Tibial nerve (tissue), 4 donors: ENCODE measurements around the gene BEND5. TPM values are rescaled to one million over a fixed set of nuclear protein-coding genes. Genes with fewer than 3 reads are reported as not detected.

Experiments used
- DNase-seq, 2 donors: peaks; one replicate each; pipeline ENCODE4 v3.0.0-alpha.2; 2019; ENCODE audit warnings: low spot score in 2 of 2
- H3K27ac ChIP-seq, 4 donors: fragments of 200-600 bp; sonication (generic) in 3 of 4; one replicate each; pipeline ENCODE4 v1.5.1; 2017 to 2019; ENCODE audit warnings: mild to moderate bottlenecking in 1 of 4
- H3K27me3 ChIP-seq, 2 donors: fragments of 200-600 bp; sonication (generic) in 1 of 2; one replicate each; pipeline versions ENCODE4 v1.5.1 to v1.6.0; 2017 to 2019
- H3K36me3 ChIP-seq, 3 donors: fragments of 200-600 bp; sonication (generic); one replicate each; pipeline ENCODE4 v1.5.1; 2018 to 2019
- H3K4me1 ChIP-seq, 4 donors: fragments of 200-600 bp; sonication (generic) in 3 of 4; one replicate each; pipeline ENCODE4 v1.5.1; 2017 to 2019
- H3K4me3 ChIP-seq, 4 donors: fragments of 200-600 bp; sonication (generic) in 3 of 4; one replicate each; pipeline ENCODE4 v1.5.1; 2017 to 2019; ENCODE audit warnings: mild to moderate bottlenecking in 1 of 4, moderate library complexity in 1 of 4
- H3K9me3 ChIP-seq, 4 donors: fragments of 200-600 bp; sonication (generic) in 3 of 4; one replicate each; pipeline ENCODE4 v1.5.1; 2017 to 2019
- EP300 ChIP-seq, 2 donors: sonication (generic); formaldehyde crosslinking; IDR thresholded peaks; one replicate each; pipeline ENCODE4 v1.6.1; 2017; ENCODE audit warnings: antibody characterized with exemption in 2 of 2, mild to moderate bottlenecking in 1 of 2
- POLR2A ChIP-seq, 2 donors: fragments of 450-650 bp; IDR thresholded peaks; one replicate each; pipeline ENCODE4 v1.6.1; 2017; ENCODE audit warnings: antibody characterized with exemption in 2 of 2, mild to moderate bottlenecking in 2 of 2, moderate library complexity in 2 of 2
- WGBS, 2 donors: methylation state at CpG; one replicate each; pipeline ENCODE4 v1.1.5; 2018; 5-methylcytosine and 5-hydroxymethylcytosine counted together
- total RNA-seq, 4 donors: library from RNA; depleted of rRNA; stranded (reverse); fragments of >200 nt; gene quantifications; one replicate each; pipeline ENCODE4 v1.1.0, GENCODE V29; 2016
- TF ChIP-seq, protein P1 (sequence below), 5 experiments: fragments of 200-600 bp in 3 of 5; fragments of 450-650 bp in 2 of 5; sonication (generic) in 3 of 5; IDR thresholded peaks; one replicate each; pipeline ENCODE4 v1.5.1; 2016 to 2019; ENCODE audit warnings: antibody characterized with exemption in 5 of 5, mild to moderate bottlenecking in 3 of 5, moderate library complexity in 2 of 5

Gene BEND5
- total RNA-seq, 4 donors from 2014 or later, result 1.5 to 4.7 (median 2.8) TPM

DNA sequence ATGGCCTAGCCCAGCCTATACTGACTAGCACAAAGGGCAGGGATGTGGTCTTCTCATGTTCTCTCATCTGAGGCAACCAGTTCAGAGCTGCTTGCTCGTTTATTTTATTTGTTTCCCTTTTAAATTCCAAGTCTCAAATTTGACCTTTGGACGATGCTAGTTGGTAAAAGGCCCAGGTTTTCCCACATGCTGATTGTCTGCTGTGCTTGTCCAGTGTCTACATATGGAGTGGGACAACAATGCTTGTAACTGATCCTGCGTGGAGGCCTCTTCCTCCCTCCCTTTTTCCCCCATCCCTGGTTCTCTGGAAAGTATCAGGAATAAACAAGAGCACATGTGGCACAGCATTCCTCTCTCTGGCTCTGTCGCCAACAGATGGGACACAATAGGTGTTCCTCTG lies 34.0 kb upstream of the BEND5 start:
- no peaks in the 10 kb centered on the region for H3K4me1 ChIP-seq
- 32 to 45% methylated on average over 4 of the region's 4 CpGs for WGBS, 2 donors

DNA sequence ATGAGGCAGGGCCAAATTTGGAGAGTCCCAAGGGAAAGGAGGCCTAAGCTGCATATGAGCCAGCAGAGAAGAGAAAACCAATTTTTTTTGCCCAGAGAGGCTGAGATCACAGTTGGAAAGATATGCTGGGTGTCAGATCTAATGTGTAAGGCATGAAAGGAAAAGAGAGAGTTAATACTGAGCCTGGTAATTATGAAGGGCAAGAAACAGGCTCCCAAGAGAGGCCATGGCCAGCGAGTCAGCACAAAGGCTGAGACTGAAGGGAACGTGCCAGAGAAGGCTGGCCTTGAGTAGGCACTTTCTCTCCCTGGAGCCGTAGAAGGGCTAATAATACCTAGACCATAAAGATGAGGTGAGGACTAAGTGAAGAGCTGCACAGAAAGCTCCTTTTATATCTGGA lies 31.8 kb upstream of the BEND5 start:
- Histone ChIP-seq H3K27ac (no peak overlapping the region), H3K36me3 (no peaks in the 10 kb centered on the region), H3K27me3 (no peaks in the 10 kb centered on the region), H3K4me1 (no peaks in the 10 kb centered on the region), H3K4me3 (no peak overlapping the region), H3K9me3 (no peaks in the 10 kb centered on the region)
- DNase-seq, result no peak
- TF ChIP-seq POLR2A (IDR thresholded peaks at IDR 0.05) (no peak), EP300 (IDR thresholded peaks at IDR 0.05) (no peak)
- TF ChIP-seq, protein P1, sequence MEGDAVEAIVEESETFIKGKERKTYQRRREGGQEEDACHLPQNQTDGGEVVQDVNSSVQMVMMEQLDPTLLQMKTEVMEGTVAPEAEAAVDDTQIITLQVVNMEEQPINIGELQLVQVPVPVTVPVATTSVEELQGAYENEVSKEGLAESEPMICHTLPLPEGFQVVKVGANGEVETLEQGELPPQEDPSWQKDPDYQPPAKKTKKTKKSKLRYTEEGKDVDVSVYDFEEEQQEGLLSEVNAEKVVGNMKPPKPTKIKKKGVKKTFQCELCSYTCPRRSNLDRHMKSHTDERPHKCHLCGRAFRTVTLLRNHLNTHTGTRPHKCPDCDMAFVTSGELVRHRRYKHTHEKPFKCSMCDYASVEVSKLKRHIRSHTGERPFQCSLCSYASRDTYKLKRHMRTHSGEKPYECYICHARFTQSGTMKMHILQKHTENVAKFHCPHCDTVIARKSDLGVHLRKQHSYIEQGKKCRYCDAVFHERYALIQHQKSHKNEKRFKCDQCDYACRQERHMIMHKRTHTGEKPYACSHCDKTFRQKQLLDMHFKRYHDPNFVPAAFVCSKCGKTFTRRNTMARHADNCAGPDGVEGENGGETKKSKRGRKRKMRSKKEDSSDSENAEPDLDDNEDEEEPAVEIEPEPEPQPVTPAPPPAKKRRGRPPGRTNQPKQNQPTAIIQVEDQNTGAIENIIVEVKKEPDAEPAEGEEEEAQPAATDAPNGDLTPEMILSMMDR (IDR thresholded peaks at IDR 0.05), result no peak
- 48 to 49% methylated on average over 3 of the region's 3 CpGs for WGBS, 2 donors

More for the DNA sequence above, 34.0 kb upstream of the BEND5 start:
- TF ChIP-seq, protein P1 (IDR thresholded peaks at IDR 0.05), result no peak
- TF ChIP-seq EP300 (IDR thresholded peaks at IDR 0.05) (no peak), POLR2A (IDR thresholded peaks at IDR 0.05) (no peak)
- H3K36me3 ChIP-seq, result no peaks in the 10 kb centered on the region
- no peak overlapping the region for H3K4me3 ChIP-seq
- no peak for DNase-seq
- no peaks in the 10 kb centered on the region for H3K9me3 ChIP-seq
- no peak overlapping the region for H3K27ac ChIP-seq
- H3K27me3 ChIP-seq, result no peaks in the 10 kb centered on the region

DNA sequence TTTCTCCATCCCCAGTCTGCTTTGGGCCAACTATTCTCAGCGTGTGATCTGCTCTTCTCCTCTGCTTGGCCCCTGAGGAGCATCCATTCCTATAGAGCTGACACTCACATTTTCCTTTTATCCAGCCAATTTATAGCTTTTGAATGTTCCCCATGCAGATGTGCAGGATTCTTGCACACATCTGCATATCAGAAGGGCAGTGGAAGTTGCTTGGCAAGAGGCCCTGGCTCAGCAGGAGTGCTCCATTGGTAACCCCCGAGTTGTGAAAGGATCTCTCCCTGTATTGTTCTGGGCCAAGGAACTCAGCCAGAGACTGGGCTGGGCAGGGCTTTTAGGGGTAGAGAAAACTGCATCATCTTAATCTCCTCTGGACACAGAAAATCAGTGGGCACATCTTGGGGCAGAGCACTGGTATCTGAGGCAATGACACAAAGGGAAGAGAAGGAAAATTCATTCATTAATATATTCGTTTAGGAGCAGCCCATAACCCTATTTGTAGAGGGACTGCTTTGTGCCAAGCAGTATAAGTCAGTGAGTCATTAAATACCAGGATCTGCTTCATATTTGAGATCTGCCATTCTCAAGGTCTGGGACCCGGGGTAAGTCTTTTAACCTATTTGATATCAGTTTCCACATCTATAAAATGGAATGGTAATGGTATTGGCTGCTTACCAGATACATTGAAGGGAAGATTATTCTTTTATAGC lies 31.0 kb upstream of the BEND5 start:
- Histone ChIP-seq H3K36me3 (no peaks in the 10 kb centered on the region), H3K4me3 (no peak overlapping the region), H3K27me3 (no peaks in the 10 kb centered on the region), H3K4me1 (no peaks in the 10 kb centered on the region), H3K27ac (no peak overlapping the region), H3K9me3 (no peaks in the 10 kb centered on the region)
- no peak for DNase-seq
- 50% methylated on average over 4 of the region's 4 CpGs for WGBS, 2 donors
- TF ChIP-seq POLR2A (IDR thresholded peaks at IDR 0.05) (no peak), EP300 (IDR thresholded peaks at IDR 0.05) (no peak)
- TF ChIP-seq, protein P1 (IDR thresholded peaks at IDR 0.05), result no peak

DNA sequence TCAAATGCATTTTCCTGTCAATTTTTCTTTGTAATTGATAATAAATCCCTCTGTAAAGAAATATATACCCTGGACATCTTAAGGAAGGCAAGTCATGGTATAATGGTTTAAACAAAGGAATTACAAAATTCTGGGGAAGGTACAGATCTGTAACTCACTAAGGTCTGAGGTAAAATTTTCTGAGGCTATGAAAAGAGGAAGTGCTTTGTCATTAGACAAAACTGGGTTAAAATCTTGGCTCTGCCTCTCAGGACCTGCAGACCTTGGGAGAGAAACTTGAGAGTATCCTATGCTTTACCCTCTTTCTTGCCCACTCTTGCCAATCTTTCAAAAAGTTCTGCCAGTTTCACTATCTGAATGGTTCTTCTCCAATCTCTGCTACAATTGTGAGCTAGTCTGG lies 26.8 kb upstream of the BEND5 start:
- no peaks in the 10 kb centered on the region for H3K36me3 ChIP-seq
- no peak for DNase-seq
- no peaks in the 10 kb centered on the region for H3K27me3 ChIP-seq
- H3K4me3 ChIP-seq, result no peak overlapping the region
- no peaks in the 10 kb centered on the region for H3K9me3 ChIP-seq
- no peaks in the 10 kb centered on the region for H3K4me1 ChIP-seq
- no peak overlapping the region for H3K27ac ChIP-seq
- TF ChIP-seq, protein P1 (IDR thresholded peaks at IDR 0.05), result no peak
- TF ChIP-seq POLR2A (IDR thresholded peaks at IDR 0.05) (no peak), EP300 (IDR thresholded peaks at IDR 0.05) (no peak)

DNA sequence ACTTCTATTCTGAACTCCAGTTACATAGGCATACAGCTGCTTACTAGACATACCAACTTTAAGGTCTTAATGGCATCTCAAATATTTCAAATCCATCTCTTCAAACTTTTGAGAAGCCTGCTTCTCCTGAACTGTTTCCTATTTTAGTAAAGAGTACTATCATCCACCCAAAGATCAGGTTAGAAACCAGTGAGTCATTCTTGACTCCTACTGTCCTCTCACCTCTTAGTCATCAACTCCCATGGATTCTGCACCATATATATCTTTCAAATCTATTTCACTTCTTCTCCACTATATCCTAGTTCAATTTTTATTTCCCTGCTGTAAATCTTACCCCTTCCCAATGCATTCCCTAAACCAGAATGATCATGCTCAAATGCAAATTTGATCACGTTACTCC lies 18.1 kb upstream of the BEND5 start:
- TF ChIP-seq, protein P1 (IDR thresholded peaks at IDR 0.05), result no peak
- TF ChIP-seq EP300 (IDR thresholded peaks at IDR 0.05) (no peak), POLR2A (IDR thresholded peaks at IDR 0.05) (no peak)
- DNase-seq, result no peak
- Histone ChIP-seq H3K27ac (no peak overlapping the region), H3K4me3 (no peak overlapping the region), H3K36me3 (no peaks in the 10 kb centered on the region), H3K27me3 (no peaks in the 10 kb centered on the region), H3K9me3 (no peaks in the 10 kb centered on the region), H3K4me1 (no peaks in the 10 kb centered on the region)
- 0% methylated on average over 1 of the region's 1 CpG for WGBS, 2 donors
